ENCODE results near the gene TES.
A peak's percentile ranks its signal among the peaks of the same experiment; 100 is the strongest.
"Not testable (repeated sequence)": the region's sequence is repeated elsewhere in the genome, so short reads cannot be mapped to it uniquely, and the experiment has no call there.

TES gene, protein sequence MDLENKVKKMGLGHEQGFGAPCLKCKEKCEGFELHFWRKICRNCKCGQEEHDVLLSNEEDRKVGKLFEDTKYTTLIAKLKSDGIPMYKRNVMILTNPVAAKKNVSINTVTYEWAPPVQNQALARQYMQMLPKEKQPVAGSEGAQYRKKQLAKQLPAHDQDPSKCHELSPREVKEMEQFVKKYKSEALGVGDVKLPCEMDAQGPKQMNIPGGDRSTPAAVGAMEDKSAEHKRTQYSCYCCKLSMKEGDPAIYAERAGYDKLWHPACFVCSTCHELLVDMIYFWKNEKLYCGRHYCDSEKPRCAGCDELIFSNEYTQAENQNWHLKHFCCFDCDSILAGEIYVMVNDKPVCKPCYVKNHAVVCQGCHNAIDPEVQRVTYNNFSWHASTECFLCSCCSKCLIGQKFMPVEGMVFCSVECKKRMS

DNA sequence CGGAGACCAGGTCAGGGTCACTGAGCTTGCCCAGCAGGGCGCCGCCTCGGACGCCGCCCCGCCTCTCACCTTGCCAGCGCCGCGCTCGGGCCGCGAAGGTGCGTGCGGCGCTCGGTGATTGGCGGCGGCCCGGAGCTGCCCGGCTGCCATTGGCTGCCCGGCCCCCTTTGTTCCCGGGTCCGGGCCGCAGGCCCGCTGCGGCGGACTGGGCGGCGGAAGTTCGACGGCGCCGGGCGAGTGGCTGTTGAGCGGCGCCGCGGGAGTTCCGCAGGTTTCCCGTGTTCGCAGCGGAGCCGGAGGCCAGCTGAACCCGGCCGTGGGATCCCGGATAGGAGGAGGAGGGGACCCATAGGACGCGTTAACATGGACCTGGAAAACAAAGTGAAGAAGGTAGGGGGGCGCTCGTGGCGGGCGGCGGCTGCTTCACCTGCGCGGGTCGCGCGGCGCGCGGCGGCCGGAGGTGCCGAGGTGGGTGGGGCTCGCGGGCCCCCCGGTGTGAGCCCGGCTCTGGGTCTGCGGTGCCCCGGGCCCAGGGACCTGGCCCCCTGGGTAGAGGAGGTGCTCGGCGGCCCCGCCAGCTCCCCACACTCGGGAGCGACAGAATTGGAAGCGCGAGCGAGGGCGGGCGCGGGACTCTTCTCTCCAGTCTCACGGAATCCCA lies at the start of gene TES:
Gene TES (plus strand): TSS at position 195 of the 661 bp plus-strand sequence. CDS start 169 bp downstream, at position 364.
- DNase-seq, result peak; percentile 90

DNA sequence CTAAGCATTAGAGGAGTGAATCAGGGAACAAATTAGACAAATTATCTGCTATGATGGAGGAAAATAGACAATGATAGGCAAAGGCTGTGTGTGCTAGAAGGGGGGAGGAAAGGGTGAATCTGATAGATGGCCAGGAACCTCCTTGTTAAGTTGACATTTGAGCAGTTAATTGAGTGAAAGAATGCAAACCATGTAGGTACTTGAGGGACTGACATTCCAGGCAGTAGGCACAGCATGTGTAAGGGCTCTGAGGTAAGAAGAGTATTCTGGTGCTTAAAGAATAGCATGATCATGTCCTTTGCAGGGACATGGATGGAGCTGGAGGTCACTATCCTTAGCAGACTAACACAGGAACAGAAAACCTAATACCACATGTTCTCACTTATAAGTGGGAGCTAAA lies 48.6 kb upstream of the TES start:
- DNase-seq, result no peak

DNA sequence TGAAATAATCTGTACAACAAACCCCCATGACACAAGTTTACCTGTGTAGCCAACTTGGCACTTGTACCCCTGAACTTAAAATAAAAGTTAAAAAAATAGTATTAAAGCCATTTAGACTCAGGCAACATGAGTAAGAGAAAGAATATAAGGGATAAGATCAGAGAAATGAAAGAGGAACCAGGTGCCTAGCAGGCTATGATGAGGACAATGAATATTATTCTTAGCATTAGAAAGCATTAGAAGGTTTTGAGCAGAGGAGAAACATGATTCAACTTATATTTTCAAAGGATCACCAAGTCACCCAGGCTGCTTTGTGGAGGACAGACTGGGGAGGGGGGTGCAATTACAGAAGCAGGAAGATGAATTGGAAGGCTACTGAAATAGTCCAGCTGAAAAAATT lies 48.1 kb upstream of the TES start:
- DNase-seq, result no peak

DNA sequence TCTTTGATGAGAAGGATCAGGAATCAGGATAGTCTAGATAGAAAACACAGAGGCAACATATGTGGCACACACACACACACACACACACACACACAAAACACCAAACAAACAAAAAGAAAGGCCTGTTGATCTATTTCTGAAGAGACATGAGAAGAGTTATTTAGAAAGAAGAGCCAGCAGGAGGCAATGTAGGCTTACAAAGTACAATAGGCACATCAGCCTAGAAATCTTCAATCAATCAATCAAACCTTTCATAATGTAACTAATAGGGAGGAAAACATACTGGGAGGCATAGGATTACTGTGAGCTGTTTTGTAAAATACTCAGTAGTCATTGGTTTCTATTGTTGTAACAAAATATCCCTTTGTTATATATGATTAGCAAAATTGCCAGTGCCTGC lies 47.3 kb upstream of the TES start:
- DNase-seq, result no peak

DNA sequence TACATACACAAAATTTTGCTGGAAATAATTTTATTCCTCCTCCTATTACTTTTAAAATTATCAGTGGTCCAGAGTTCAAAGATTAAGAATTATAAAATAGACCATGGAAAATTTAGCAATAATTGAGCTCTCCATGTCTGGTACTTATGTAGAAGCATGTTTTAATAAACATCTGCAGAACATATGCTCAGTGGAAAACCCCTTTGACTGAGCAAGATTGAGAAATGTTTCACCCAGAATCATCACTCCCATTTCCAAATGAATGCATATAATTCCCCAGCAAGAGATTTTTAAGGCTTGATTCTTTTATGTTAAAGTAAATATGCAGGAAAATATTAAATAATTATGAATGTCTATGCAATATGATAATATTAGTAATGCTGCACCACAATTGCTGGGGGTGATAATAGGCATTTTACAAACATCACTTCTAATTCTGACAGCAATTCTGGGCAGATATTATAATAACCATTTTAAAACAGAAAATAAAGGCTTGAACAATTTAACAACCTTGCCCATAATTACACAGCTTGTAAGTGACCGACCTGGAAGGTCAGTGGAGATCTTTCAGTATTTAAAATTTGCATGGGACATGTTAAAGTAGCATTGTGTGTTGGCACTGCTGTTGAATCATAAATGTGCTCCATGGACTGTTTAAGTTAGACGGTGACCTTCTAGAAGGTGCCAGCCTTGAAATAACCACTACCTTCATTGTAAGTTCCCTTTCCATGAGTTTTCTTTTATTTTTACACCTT lies 45.6 kb upstream of the TES start:
- DNase-seq, result no peak

DNA sequence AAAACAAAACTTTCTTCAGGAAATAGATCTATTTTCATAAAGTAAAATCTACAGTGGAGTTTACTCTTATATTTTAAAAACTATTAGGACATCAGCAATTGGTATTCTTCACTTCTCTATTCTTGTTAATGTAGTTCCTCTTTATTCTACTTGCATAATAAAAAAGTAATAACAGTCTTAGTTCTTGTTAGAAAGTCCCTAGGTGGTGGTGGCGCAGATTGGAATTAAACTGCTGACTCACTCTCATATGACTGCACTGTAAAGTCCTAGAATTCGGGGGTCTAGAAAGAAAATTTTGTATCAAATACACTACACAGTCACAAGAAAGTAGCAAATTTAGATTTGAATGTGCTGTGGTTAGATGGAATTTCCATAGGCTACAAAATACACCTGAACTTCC lies 44.6 kb upstream of the TES start:
- no peak for DNase-seq

DNA sequence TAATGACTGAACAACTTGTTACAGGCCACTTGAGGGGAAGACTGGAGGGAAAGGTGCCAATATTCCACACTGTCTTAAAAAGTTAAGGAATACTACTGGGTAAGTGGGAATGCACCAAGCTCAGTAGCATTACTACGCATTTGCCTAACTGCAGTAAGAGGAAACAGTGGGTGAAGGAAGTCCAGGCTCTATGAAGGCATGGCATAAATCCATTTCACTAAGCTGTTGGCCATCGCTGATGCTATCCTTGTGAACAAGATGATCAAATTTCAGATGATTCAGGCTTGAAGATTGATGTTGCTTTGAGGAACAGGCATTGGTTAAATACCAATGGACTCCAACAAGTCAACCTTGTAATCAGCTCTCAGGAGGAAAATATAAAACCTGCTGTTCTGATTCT lies 44.2 kb upstream of the TES start:
- no peak for DNase-seq

DNA sequence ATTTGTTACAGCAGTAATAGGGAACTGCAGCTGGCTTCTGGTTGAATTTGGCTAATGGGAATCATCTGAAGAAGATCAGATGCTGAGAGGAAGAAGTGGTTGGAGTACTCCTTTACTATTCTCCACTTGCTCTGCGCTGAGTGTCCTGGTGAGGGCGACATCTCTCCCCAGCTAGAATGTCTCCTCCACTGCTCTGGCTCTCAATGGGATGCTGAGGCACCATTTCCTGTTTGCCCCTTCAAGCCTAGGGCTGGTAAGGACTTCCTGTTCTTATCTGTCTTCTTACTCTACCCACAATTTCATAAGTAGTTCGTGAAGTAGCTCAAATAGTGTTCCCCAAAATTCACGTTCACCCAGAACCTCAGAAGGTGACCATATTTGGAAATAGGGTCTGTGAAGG lies 43.2 kb upstream of the TES start:
- no peak for DNase-seq

DNA sequence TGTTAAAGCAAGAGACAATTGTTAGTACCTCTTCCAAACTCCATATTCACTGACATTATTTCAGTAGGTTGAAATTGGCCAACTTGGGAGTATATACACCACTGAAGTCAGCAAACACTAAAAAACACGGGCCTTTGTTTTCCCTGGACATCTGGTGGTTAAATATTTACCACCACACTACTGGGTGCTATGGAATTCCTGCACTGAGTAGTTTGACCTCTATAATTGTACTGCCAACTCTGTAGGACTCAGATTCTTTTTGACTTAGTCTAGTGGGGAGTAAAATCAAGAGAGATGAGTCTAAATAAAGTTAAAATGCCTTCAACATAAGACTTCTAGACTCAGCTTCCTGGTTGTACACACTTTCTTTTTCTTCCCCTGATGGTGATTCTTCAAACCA lies 41.3 kb upstream of the TES start:
- DNase-seq, result no peak

DNA sequence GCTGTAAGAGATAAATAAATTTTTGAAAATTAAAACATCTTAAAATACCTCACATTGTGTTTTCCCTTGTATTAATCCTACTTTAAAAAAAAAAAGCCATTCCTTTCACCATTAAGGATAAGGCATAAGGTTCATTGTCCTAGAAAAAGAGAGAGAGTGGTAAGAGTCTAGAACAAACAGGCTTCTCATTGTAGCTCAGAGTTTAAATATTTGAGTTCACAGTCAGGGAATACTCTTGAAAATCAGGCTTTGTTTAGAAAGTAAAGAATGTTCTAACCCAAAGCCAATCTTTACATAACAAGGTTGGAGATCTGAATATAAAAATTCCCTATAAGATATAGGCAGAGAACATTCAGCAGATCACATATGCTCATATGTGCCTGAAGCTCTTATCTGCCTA lies 40.2 kb upstream of the TES start:
- no peak for DNase-seq

DNA sequence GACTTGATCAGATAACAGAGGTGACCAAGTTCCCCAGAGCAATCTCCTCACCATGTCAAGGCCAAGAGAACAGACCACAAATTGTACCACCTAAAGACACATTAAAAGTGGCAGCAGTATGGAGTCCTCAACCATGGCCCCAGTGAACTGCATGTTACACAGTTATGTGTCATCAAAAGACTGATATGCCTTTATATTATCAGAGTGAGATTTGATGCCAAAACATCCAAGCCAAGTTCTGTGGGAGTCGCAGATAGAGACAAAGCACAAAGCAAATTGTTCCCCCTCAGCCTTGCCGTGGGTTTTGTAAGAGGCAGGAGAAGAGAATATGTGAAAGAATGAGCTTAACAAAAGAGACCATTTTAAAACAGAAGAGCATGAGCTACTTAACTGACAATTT lies 39.2 kb upstream of the TES start:
- DNase-seq, result no peak

DNA sequence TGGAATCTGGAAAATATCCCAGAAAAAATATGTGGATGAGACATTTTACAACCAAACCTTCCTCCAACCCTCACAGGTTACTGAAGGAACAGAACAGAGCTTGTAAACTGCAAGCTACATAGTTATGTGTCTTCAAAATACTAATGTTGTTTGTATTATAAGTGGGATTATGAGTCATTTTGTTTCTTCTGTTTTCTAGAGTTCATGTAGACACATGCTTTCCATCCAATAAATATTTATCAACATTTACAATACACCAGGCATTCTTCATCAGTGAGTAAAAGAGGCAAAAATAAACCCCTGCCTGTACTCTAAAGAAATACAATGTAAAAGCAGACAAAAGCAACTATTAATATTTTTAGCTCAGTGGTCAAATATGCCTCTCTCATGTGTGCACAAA lies 38.0 kb upstream of the TES start:
- no peak for DNase-seq

DNA sequence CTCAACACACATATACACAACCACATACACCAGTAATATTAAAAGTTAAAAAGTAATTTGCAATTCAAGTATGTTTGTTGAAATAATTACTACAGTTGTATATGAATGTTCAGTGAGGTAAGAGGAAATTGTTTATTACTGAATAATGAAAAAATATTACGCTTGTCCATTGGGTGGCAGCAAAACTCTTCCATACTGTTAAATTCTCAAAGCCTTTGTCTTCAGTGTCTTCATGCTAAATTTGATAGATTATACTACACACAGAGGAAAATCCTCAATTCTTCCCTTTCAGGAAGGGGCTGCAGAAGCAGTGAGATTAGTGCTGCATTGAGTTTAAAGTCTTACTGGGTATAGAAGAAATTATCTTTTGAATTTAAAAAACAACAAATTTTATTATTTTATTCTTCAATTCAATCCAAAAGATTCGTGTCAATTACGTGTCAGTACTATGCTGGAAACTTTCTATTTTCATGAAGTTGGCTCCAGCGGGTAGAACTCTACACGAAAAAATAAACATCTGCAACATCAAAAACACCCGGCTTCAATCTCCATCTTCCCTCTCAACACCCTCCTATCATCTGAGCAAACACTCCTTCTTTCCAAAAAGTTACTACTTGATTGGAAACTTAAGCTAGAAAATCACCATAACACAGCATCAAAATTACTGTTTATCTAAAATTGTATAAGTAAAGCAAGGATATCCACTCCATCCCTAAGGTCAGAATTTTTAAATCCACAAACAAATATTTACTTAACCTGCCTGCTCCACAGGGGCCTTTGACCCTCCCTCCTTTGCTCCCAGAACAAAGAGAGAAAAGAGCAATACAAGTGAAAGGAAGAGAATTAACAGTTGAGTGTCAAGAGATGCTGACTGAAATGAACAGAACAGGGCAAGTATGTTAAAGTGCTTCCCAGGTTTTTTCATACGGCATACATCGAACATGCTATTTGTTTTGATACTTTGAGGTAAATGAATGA lies 37.0 kb upstream of the TES start:
- DNase-seq, result no peak

DNA sequence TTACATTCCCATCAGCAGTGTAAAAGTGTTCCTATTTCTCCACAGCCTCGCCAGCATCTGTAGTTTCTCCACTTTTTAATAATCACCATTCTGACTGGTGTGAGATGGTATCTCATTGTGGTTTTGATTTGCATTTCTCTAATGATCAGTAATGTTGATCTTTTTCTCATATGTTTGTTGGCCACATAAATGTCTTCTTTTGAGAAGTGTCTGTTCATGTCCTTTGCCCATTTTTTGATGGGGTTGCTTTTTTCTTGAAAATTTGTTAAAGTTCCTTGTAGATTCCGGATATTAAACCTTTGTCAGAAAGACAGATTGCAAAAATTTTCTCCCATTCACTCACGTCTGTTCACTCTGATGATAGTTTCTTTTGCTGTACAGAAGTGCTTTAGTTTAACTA lies 35.2 kb upstream of the TES start:
- DNase-seq, result not testable (repeated sequence)

DNA sequence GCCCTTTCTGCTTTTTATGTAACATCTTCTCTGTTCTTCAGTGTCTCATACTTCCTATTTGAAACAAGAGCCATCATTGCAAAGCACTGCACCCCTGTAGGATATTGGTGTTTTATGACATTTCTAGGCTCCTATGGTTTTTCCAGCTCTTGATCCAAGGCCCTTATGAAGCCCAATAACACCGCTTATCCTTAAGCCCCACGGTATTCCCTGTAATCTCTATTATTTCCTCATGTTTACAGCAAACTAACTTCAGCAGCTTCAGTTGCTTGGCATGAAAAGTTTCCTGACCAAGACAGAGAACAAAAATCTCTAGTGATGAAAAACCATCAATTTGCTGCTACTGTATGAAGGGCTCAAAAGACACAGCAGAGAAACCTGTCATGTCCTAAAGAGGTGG lies 34.1 kb upstream of the TES start:
- no peak for DNase-seq

DNA sequence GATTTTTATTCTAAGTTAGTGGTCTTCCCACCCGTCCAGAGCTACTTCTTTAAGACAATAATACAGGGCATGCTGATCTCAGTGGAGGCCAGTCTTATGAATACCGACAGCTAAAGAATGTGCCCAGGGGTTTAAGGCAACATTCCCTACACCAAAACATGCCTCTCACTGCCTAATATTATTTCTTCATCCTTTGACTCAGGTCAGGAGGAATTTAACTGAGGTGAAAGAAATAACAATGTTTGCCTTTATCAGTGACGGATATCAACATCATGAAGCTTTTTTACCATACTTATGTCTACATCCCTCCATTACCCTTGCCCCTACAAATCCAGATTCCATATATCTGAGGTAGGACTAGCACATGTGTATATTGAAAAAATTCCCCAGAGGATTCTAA lies 33.3 kb upstream of the TES start:
- DNase-seq, result no peak

DNA sequence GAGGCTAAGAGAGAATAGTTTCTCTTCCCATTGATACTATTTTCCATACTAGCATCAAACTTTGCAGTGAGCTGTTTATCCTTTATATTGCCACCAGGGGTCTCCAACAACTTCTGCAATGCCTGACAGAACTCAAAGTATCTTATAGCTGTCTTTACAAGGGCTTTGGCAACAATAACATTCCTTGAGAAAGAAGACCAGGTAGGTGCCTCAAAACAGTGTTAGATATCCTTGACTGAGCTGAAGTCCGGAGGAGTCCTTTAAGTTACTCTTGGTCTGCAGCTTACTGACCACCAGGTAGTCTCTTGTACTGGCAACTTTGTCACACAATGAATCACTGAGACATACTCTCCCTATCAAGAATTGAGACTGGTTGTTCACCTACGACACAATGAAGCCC lies 30.0 kb upstream of the TES start:
- no peak for DNase-seq

DNA sequence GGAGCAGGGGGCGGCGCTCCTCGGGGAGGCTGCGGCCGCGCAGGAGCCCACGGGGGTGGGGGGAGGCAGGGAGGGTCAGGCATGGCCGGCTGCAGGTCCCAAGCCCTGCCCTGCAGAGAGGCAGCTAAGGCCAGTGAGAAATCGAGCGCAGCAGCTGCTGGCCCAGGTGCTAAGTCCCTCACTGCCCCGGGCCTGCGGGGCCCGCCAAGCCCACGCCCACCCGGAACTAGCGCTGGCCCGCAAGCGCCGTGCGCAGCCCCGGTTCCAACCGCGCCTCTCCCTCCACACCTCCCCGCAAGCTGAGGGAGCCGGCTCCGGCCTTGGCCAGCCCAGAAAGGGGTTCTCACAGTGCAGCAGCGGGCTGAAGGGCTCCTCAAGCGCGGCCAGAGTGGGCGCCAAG lies 28.3 kb upstream of the TES start:
- no peak for DNase-seq

DNA sequence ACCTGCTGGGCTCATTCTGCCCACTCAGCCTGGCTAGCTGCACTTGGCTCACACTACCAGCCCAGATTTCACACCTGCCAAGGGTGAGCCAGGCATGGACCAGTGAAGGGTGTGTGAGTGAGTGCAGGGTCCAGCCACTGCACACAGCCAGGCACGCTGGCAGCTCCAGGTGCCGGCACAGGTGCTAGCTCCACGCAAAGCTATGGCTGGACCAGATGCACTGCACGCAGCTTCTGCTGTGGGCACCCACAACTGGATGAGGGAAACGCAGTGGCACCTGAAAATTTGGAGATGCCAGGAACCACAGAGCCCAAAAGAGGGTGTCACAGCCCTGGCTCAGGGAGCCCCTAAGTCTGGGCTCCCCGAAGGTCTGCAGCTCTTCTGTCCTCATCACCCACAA lies 24.9 kb upstream of the TES start:
- no peak for DNase-seq

DNA sequence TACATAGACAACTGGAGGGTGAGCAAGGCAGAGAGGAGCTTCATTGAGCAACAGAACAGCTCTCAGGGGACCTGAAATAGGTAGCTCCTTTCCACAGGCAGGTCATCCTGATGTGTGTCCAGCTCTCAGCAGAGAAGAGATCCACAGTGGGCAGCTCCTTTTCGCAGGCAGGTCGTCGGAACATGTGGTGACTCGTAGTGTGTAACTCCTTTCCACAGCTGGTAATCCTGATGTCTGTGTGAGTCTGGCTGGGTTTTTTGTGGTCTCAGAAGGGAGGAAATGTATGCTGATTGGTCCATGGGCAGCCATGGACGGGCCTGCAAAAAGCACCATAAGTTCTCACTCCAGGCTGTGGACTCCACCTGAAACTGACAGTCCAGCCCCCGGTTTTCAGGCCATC lies 24.4 kb upstream of the TES start:
- DNase-seq, result no peak

DNA sequence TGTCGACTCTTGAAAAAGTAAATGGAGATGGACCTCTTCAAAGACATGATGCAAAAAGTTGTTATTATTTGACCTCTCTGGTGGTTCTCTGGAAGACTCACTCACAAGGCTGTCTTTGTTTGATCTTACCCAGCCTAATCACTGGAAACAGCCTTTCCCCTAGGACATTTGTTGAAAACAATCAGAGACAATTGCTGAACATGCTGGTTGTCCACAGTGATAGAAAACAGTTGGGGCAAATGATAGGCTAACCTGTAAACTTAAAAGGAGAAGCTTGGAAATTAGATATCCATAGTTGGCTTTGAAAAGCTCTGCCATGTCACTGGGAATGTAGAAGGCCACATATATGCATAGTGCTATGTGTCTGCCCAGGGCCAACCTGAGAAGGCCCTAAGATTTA lies 22.9 kb upstream of the TES start:
- no peak for DNase-seq

DNA sequence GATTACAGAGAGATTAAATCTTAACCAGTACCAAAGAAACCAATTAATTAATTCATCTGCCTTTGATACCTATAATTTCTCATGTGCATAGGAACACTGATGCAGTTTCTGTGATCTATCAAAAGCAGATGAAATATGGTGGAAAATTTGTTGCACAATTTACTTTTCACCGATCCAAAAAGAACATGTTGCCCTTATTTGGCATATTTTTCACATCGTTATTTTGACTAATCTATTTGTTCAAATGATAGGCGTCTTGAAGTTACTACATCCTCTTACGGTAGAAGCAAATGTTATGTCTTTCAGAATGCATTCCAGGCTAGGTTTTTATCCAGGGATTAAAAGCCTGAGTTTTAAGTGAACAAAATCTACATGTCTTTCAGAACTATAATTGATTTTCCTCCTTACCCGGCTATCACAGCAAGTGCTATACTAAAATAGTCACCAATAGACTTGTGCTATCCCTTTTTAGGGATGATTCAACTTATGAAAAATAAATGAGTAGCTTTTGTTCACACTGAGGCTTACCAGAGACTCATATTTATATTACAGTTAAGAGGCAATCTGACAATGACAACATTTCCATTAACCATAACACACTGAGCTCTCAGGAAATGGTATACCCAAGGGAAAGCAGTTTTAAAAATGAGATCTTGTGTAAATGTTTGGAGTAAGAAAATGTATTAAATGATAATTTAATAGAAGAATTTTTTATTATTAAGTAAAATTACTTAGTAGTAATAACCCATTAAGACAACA lies 16.8 kb upstream of the TES start:
- no peak for DNase-seq

All from activated effector memory CD4-positive, alpha-beta T cell treated with anti-CD3 and anti-CD28 coated beads, Interleukin-2, amount 50 U/mL, for 16 hours (primary cell).